Raji (cell line): ENCODE results near the gene GIMAP6.

ENCODE experiments used
- POLR2A ChIP-seq: IDR thresholded peaks from 2 replicates; pipeline ENCODE4 v1.6.1; 2011; ENCODE audit warnings: low read depth, low read length, control low read depth; ENCODE audit not compliant: insufficient read depth

GIMAP6 gene

GRCh38 chr7:150645259-150646020, 13.3 kb upstream of the GIMAP6 start:
- TF ChIP-seq POLR2A = no peak

DNA sequence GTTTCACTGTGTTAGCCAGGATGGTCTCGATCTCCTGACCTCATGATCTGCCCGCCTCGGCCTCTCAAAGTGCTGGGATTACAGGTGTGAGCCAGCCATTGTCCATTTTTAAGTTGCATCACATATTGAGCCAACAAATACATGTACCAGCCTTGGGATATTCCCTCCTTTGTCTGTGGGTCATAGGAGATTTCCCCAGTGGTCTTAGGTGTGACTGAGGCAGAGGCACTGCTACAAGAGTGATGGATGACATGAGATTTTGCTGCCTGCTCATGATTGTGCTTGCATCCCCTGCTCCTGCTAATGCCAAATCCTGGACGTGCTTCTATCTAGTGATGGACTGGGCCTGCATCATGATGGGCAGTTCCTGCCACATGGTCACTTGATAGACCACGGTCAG, 10.7 kb upstream of the GIMAP6 start:
- no peak for TF ChIP-seq POLR2A

- TF ChIP-seq POLR2A = no peak
Measured at GRCh38 chr7:150641854-150642253, 9.7 kb upstream of the GIMAP6 start.

- TF ChIP-seq POLR2A = no peak
Measured at GRCh38 chr7:150633926-150634325, 1.7 kb upstream of the GIMAP6 start.

DNA sequence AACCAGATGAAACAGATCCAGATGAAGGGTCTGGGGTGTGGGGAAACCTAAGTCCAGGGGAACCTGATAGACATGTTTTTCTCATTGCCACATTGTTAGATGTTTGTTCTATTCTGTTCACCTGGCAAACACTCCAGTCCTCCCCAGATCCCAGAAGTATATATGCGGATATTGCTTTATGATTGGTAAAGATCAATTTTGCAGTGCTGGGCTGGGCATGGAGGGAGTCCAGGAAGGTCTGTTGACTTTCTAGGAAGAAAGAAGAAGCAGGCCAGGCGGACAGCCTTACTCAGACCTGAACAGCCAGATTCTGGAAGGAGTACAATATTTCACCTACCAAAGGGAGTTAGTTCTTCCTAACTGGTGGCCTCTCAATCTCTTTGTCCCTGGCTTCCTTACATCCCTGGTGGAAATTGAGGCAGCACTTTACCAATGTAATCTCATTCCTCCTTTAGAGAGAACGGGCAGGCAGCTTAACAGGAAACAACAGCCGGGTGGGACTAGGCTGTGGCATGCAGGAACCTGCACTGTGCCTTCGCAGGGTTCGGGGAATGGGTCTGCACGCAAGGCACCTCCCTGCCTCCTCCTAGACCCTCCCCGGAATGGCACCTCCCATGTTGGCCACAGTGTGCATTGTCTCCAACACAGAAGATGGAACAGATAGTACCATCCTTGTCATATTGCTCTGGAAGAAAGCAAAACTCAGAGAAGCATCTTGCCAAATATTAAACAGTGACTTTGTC, 930 bp downstream of the GIMAP6 start:
- no peak for TF ChIP-seq POLR2A

DNA sequence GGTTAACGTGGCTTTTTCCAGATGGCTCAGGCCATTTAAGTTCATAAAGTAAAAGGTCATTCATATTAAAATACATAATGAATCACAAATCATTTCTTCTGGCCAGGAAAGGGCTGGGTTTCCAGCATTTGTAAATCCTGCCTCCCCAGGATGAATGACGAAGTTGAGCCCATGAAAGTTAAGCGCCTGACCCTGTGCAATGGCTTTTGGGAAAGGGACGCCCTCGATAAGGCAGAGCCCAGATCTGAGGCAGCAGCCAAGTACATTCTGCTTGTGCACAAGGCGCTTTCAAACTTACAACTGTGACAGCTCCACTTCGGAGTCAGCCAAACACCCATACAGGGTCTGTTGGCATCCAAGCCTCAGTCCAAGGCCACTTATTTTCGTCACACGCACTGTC, 2.8 kb downstream of the GIMAP6 start:
- no peak for TF ChIP-seq POLR2A

GRCh38 chr7:150627959-150628358, 4.2 kb downstream of the GIMAP6 start:
- TF ChIP-seq POLR2A = no peak

- no peak for TF ChIP-seq POLR2A
Measured at GRCh38 chr7:150626696-150627095, 5.5 kb downstream of the GIMAP6 start.

- no peak for TF ChIP-seq POLR2A
Measured at GRCh38 chr7:150621376-150621775, 10.8 kb downstream of the GIMAP6 start.

- no peak for TF ChIP-seq POLR2A
Measured at GRCh38 chr7:150620617-150621371, 11.4 kb downstream of the GIMAP6 start.

DNA sequence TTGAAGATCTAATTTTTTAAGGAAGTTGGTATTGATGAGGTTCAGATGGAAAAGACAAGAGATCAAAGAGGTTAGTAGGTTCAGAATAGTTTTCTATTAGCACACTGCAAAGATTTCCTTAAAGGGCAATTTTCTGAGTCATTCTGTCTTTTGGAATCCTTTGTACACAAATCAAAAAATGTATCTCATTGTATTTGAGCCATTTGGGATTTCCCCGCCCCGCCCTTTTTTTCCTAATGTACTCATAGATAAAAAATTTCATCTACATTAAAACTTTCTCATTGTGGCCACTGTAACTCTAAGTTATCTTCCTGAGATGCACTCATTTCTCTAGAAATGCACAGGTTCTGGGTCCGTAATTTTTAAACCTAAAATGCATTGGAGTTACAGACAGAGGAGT, 12.1 kb downstream of the GIMAP6 start:
- TF ChIP-seq POLR2A = no peak

- TF ChIP-seq POLR2A = no peak
Measured at GRCh38 chr7:150613880-150614279, 18.3 kb downstream of the GIMAP6 start.

GRCh38 chr7:150612925-150613324, 19.3 kb downstream of the GIMAP6 start:
- no peak for TF ChIP-seq POLR2A

- TF ChIP-seq POLR2A = no peak
Measured at GRCh38 chr7:150610233-150610632, 22.0 kb downstream of the GIMAP6 start.

DNA sequence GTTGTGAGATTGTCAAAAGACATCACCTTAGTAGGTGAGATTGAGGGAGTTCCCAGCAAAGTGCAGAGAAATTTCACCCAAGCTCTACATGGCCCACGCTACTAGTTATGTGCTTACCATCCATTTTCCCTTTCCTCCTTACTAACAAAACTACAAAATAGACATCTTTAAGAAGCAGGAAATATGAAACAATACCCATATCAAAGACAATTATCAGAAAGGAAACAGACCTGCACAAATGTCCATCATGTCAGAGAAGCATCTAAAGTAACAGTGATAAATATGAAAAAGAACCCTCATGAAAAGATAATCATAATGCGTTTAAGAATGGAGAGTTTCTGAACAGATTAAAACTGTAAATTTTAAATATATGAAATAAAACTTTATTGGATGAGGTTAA, 36.8 kb downstream of the GIMAP6 start:
- no peak for TF ChIP-seq POLR2A

- TF ChIP-seq POLR2A = no peak
Measured at GRCh38 chr7:150594805-150595204, 37.4 kb downstream of the GIMAP6 start.
